Measurements from ENCODE around the gene DGKD.

Gene DGKD

GRCh38 chr2:233422050-233422639, 67.9 kb downstream of the DGKD start:
- Histone ChIP-seq H3K4me2 (no peak overlapping the region), H3K4me1 (ENCODE audit: low read depth, poor library complexity, severe bottlenecking) (peaks cover 16% of the 10 kb centered on the region), H3K9ac (no peak overlapping the region), H3K36me3 (ENCODE audit: insufficient read depth) (no peaks in the 10 kb centered on the region), H3K4me3 (IDR thresholded peaks at IDR 0.05; ENCODE audit: insufficient read depth, low read depth, low read length) (no peak overlapping the region), H3K27ac (no peak overlapping the region), H2AFZ (ENCODE audit: low read depth) (no peak overlapping the region), H3K79me2 (ENCODE audit: insufficient read depth, low read depth) (no peaks in the 10 kb centered on the region), H4K20me1 (ENCODE audit: insufficient read depth) (no peaks in the 10 kb centered on the region), H3K27me3 (ENCODE audit: insufficient read depth, low read depth) (no peaks in the 10 kb centered on the region)
- TF ChIP-seq CTCF (conservative IDR thresholded peaks at IDR 0.05; ENCODE audit: low read depth, low read length) = no peak

DNA sequence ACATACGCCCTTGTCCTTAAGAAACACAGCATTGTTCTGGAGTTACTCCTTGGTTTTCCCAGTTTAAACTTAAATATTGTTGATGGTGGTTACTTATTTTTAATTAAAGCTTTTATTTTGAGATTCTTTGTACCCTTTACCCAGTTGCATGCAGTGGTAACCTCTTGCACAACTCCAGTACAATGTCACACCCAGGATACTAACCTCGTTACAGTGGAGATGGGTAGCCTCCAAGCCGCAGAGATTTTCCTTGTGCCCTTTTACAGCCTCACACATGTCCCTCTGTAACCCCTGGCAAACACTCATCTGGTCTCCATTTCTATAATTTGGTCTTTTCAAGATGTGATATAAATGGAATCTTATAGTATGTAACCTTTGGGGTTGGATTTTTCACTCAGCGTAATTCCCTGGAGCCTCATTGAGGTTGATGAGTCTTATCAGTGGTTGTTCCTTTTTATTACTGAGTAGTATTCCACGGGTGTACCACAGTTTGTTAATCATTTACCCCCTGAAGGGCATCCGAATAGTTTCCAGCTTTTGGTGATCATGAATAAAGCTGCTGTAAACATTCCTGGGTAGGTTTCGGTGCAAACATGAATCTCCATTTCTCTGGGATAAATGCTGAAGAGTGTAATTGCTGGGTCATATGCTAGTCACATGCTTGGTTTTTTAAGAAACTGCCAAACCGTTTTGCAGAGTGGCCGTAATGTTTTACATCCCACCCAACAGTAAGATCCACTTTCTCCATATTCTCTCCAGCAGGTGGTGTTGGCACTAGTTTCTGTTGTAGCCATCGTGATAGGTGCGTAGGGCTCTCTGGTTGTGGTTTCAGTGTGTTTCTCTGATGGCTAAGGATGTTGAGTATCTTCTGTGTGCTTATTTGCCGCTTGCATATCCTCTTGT, 68.6 kb downstream of the DGKD start:
- Histone ChIP-seq H3K36me3 (ENCODE audit: insufficient read depth) (no peaks in the 10 kb centered on the region), H2AFZ (ENCODE audit: low read depth) (no peak overlapping the region), H3K27ac (no peak overlapping the region), H3K27me3 (ENCODE audit: insufficient read depth, low read depth) (no peaks in the 10 kb centered on the region), H3K4me3 (IDR thresholded peaks at IDR 0.05; ENCODE audit: insufficient read depth, low read depth, low read length) (no peak overlapping the region), H3K9ac (no peak overlapping the region), H3K79me2 (ENCODE audit: insufficient read depth, low read depth) (no peaks in the 10 kb centered on the region), H3K4me1 (ENCODE audit: low read depth, poor library complexity, severe bottlenecking) (peaks cover 16% of the 10 kb centered on the region), H3K4me2 (no peak overlapping the region), H4K20me1 (ENCODE audit: insufficient read depth) (no peaks in the 10 kb centered on the region)
- TF ChIP-seq CTCF (conservative IDR thresholded peaks at IDR 0.05; ENCODE audit: low read depth, low read length) = no peak

DNA sequence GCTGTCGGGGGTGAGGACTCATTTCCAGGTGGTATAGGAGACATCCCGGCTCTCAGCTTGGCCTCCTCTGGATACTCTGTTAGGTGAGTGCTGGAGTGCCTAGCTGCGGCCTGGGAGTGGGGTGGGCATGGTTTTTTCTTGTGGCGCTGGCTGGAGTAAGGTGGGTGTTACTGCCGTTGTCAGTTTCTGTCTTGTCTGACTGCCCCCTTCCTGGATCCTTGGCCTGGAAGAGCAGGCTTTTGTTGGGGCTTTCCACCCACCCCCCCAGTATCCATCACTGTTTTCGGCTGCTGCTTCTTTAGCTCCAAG, 69.2 kb downstream of the DGKD start:
- Histone ChIP-seq H3K4me3 (IDR thresholded peaks at IDR 0.05; ENCODE audit: insufficient read depth, low read depth, low read length) (no peak overlapping the region), H3K4me2 (no peak overlapping the region), H4K20me1 (ENCODE audit: insufficient read depth) (no peaks in the 10 kb centered on the region), H3K27ac (no peak overlapping the region), H3K9ac (no peak overlapping the region), H3K4me1 (ENCODE audit: low read depth, poor library complexity, severe bottlenecking) (peaks cover 15% of the 10 kb centered on the region), H2AFZ (ENCODE audit: low read depth) (no peak overlapping the region), H3K36me3 (ENCODE audit: insufficient read depth) (no peaks in the 10 kb centered on the region), H3K79me2 (ENCODE audit: insufficient read depth, low read depth) (no peaks in the 10 kb centered on the region), H3K27me3 (ENCODE audit: insufficient read depth, low read depth) (no peaks in the 10 kb centered on the region)
- TF ChIP-seq CTCF (conservative IDR thresholded peaks at IDR 0.05; ENCODE audit: low read depth, low read length) = no peak

GRCh38 chr2:233424154-233424951, 70.1 kb downstream of the DGKD start:
- Histone ChIP-seq H3K4me1 (ENCODE audit: low read depth, poor library complexity, severe bottlenecking) (peaks cover 6% of the 10 kb centered on the region), H3K9ac (no peak overlapping the region), H3K4me3 (IDR thresholded peaks at IDR 0.05; ENCODE audit: insufficient read depth, low read depth, low read length) (no peak overlapping the region), H3K79me2 (ENCODE audit: insufficient read depth, low read depth) (no peaks in the 10 kb centered on the region), H3K27ac (no peak overlapping the region), H3K36me3 (ENCODE audit: insufficient read depth) (no peaks in the 10 kb centered on the region), H4K20me1 (ENCODE audit: insufficient read depth) (no peaks in the 10 kb centered on the region), H3K4me2 (no peak overlapping the region), H3K27me3 (ENCODE audit: insufficient read depth, low read depth) (no peaks in the 10 kb centered on the region), H2AFZ (ENCODE audit: low read depth) (no peak overlapping the region)
- no peak for TF ChIP-seq CTCF (conservative IDR thresholded peaks at IDR 0.05; ENCODE audit: low read depth, low read length)

Measured in KMS-11 (cell line).